ENCODE measurements around the gene PPIA. TPM values are rescaled to one million over a fixed set of nuclear protein-coding genes. Genes with fewer than 3 reads are reported as not detected.
A peak's percentile ranks its signal among the peaks of the same experiment; 100 is the strongest.

Gene PPIA
- total RNA-seq, 4 donors from 2014 or later: 1,253 to 2,742 (median 2,206) TPM

GRCh38 chr7:44764665-44765578 lies 31.6 kb upstream of the PPIA start:
- no peak overlapping the region for H3K27ac ChIP-seq
- DNase-seq (ENCODE audit: low spot score in 2 of 2): no peak
- no peaks in the 10 kb centered on the region for H3K9me3 ChIP-seq
- H3K4me1 ChIP-seq: peaks cover 46% of the 10 kb centered on the region
- TF ChIP-seq POLR2A (IDR thresholded peaks at IDR 0.05) (no peak), EP300 (IDR thresholded peaks at IDR 0.05) (no peak), POLR2AphosphoS5 (IDR thresholded peaks at IDR 0.05) (no peak), CTCF (IDR thresholded peaks at IDR 0.05) (no peak)
- no peak overlapping the region for H3K4me3 ChIP-seq
- no CpG with 5 or more reads among the region's 22 CpGs for WGBS
- no peaks in the 10 kb centered on the region for H3K27me3 ChIP-seq
- peaks cover 75% of the 10 kb centered on the region for H3K36me3 ChIP-seq

GRCh38 chr7:44765579-44766415 lies 30.7 kb upstream of the PPIA start:
- WGBS: 93% methylated on average over 17 of the region's 17 CpGs
- TF ChIP-seq CTCF (IDR thresholded peaks at IDR 0.05) (no peak), POLR2A (IDR thresholded peaks at IDR 0.05) (no peak), EP300 (IDR thresholded peaks at IDR 0.05) (no peak), POLR2AphosphoS5 (IDR thresholded peaks at IDR 0.05) (no peak)
- Histone ChIP-seq H3K4me3 (no peak overlapping the region), H3K36me3 (peaks cover 67% of the 10 kb centered on the region), H3K4me1 (peaks cover 55% of the 10 kb centered on the region), H3K27me3 (no peaks in the 10 kb centered on the region), H3K27ac (no peak overlapping the region), H3K9me3 (no peaks in the 10 kb centered on the region)
- no peak for DNase-seq (ENCODE audit: low spot score in 2 of 2)

- H3K9me3 ChIP-seq: no peaks in the 10 kb centered on the region
- peaks cover 61% of the 10 kb centered on the region for H3K36me3 ChIP-seq
- 90% methylated on average over 2 of the region's 11 CpGs for WGBS
- H3K27me3 ChIP-seq: no peaks in the 10 kb centered on the region
- DNase-seq (ENCODE audit: low spot score in 2 of 2): no peak
- H3K27ac ChIP-seq: no peak overlapping the region
- H3K4me3 ChIP-seq: no peak overlapping the region
- no peak for TF ChIP-seq POLR2A (IDR thresholded peaks at IDR 0.05)
- TF ChIP-seq EP300 (IDR thresholded peaks at IDR 0.05): no peak
- no peak for TF ChIP-seq POLR2AphosphoS5 (IDR thresholded peaks at IDR 0.05)
- no peak for TF ChIP-seq CTCF (IDR thresholded peaks at IDR 0.05)
- H3K4me1 ChIP-seq: peaks cover 57% of the 10 kb centered on the region
Observed at GRCh38 chr7:44766416-44766801, 30.1 kb upstream of the PPIA start.

- Histone ChIP-seq H3K27me3 (no peaks in the 10 kb centered on the region), H3K27ac (peak overlapping the region; percentile 70), H3K4me3 (no peak overlapping the region), H3K4me1 (peaks cover 47% of the 10 kb centered on the region), H3K36me3 (peaks cover 54% of the 10 kb centered on the region), H3K9me3 (no peaks in the 10 kb centered on the region)
- no peak for DNase-seq (ENCODE audit: low spot score in 2 of 2)
- TF ChIP-seq EP300 (IDR thresholded peaks at IDR 0.05): no peak
- TF ChIP-seq POLR2A (IDR thresholded peaks at IDR 0.05): no peak
- no peak for TF ChIP-seq CTCF (IDR thresholded peaks at IDR 0.05)
- no peak for TF ChIP-seq POLR2AphosphoS5 (IDR thresholded peaks at IDR 0.05)
- WGBS: 43% methylated on average over 12 of the region's 19 CpGs
Observed at GRCh38 chr7:44767134-44767911, 29.2 kb upstream of the PPIA start.

All from suprapubic skin (tissue), 4 donors.